ENCODE data around the gene CFAP251. TPM values are rescaled to one million over a fixed set of nuclear protein-coding genes. Genes with fewer than 3 reads are reported as not detected.

CFAP251 gene
- total RNA-seq, 1 donor from 2014 or later: 0.91 TPM

DNA sequence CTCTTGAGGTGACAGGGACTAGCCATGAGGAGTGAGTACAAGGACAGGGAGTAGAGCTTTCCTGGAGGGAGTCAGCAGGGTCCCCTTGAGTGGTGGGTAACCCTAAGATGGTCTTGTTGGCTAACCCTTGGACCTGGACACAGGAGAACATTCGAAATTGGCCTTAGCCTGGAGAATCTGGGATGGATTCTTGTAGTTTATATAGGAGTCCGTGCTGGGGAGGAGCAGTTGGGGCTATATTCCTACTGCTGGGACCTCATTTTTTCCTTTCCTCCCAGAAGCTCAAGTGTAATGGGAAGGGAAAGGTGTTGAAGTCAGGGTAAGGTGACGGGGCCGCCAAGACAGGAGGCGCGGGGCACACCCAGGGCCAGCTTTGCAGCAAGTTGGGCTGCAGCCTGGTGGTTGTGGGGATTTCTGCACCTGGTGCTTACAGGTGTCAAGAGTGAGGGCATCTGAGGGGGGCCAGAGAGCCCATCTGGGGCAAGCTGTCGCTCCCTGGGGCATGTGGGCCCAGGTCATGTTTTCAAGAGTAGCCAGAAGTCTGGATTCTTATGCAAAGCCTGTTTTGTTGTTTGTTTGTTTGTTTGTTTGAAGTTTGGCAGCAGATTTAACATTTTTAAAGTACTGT lies 108.4 kb downstream of the CFAP251 start:
- no peaks in the 10 kb centered on the region for H3K9me3 ChIP-seq (replicated peaks)

DNA sequence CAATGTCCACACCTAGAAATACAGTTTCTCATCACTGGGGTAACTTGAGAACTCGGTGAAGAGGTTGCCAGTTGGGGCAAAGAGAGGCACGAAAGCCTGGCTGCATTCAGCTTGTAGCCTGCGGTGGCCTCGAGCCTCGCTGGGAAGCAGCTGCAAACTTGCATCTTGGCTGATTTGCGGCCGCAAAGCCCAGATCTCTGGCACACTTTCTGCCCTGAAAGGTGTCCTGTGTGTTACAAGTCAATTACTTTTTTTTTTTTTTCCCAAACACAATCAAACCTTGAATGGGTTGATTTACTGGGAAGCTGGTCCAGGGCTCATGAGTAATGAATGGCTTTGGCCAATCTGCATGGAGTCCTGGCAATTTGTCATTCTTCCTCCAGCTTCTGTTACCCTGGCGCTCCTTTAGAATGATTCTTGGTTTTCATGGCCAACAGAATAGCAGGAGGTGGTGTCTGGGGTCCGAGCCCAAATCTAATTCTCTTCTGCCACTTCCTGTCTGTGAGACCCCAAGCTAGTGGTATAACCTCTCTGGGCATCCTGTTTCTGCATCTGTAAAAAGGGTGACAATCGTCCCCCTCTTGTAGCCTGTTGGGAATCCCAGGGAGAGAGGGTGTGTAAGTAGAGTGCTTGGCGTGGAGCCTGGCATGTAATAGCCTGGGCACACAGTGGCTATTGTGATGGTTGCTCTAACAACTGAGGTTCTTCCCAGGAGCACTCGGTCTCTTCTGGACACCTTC lies 109.9 kb downstream of the CFAP251 start:
- no peak for DNase-seq
- Histone ChIP-seq H3K27me3 (ENCODE audit: low read depth) (no peaks in the 10 kb centered on the region), H3K9me3 (replicated peaks) (no peaks in the 10 kb centered on the region), H3K27ac (replicated peaks) (peak overlapping the region; percentile 82), H3K36me3 (no peaks in the 10 kb centered on the region), H3K4me1 (peaks cover 65% of the 10 kb centered on the region), H3K4me3 (no peak overlapping the region)
- TF ChIP-seq, protein P1, sequence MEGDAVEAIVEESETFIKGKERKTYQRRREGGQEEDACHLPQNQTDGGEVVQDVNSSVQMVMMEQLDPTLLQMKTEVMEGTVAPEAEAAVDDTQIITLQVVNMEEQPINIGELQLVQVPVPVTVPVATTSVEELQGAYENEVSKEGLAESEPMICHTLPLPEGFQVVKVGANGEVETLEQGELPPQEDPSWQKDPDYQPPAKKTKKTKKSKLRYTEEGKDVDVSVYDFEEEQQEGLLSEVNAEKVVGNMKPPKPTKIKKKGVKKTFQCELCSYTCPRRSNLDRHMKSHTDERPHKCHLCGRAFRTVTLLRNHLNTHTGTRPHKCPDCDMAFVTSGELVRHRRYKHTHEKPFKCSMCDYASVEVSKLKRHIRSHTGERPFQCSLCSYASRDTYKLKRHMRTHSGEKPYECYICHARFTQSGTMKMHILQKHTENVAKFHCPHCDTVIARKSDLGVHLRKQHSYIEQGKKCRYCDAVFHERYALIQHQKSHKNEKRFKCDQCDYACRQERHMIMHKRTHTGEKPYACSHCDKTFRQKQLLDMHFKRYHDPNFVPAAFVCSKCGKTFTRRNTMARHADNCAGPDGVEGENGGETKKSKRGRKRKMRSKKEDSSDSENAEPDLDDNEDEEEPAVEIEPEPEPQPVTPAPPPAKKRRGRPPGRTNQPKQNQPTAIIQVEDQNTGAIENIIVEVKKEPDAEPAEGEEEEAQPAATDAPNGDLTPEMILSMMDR (IDR thresholded peaks at IDR 0.05; ENCODE audit: borderline replicate concordance): no peak
- intact Hi-C loops (cut with micrococcal nuclease): no loop called here

More for the DNA sequence above, 108.4 kb downstream of the CFAP251 start:
- Histone ChIP-seq H3K4me1 (peaks cover 66% of the 10 kb centered on the region), H3K36me3 (no peaks in the 10 kb centered on the region), H3K27me3 (ENCODE audit: low read depth) (no peaks in the 10 kb centered on the region), H3K4me3 (no peak overlapping the region), H3K27ac (replicated peaks) (no peak overlapping the region)
- TF ChIP-seq, protein P1 (IDR thresholded peaks at IDR 0.05; ENCODE audit: borderline replicate concordance): no peak
- intact Hi-C loops (cut with micrococcal nuclease): no loop called here
- DNase-seq: no peak

DNA sequence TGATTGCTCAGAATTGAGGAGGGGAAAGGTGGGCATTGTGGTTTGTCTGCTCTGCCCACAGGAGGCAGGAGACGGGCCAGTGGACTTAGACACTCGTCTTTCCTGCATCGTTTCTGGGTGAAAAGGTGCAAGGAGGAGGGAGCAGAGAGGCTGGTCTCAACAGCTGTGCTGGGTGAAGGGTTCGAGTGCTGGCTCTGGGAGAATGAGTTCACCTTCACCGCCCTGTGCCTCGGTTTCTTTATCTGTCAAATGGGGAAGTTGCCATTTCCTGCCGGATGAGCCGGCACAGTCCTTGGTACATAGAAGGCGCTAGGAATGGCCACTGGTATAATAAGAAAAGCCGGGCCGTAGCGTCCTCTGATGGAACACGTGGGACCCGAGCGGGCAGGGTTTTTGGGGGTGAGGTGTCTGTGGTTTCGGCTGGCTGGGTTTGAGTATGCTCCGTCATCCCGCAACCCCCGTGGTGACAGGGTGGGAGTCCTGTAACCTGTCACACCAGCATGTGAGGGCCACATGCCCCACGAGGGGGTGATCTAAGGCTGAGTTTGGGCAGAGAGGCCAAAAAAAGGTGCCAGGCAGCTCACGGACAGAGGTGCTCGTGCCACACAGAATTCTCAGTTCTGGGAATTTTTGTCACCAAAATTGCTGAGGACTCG lies 110.6 kb downstream of the CFAP251 start:
- no peaks in the 10 kb centered on the region for H3K27me3 ChIP-seq (ENCODE audit: low read depth)
- no peak overlapping the region for H3K4me3 ChIP-seq
- no peaks in the 10 kb centered on the region for H3K36me3 ChIP-seq
- TF ChIP-seq, protein P1 (IDR thresholded peaks at IDR 0.05; ENCODE audit: borderline replicate concordance): no peak
- H3K9me3 ChIP-seq (replicated peaks): no peaks in the 10 kb centered on the region
- peak overlapping the region; percentile 82 for H3K27ac ChIP-seq (replicated peaks)
- intact Hi-C loops (cut with micrococcal nuclease): no loop called here
- no peak for DNase-seq
- H3K4me1 ChIP-seq: peaks cover 58% of the 10 kb centered on the region

DNA sequence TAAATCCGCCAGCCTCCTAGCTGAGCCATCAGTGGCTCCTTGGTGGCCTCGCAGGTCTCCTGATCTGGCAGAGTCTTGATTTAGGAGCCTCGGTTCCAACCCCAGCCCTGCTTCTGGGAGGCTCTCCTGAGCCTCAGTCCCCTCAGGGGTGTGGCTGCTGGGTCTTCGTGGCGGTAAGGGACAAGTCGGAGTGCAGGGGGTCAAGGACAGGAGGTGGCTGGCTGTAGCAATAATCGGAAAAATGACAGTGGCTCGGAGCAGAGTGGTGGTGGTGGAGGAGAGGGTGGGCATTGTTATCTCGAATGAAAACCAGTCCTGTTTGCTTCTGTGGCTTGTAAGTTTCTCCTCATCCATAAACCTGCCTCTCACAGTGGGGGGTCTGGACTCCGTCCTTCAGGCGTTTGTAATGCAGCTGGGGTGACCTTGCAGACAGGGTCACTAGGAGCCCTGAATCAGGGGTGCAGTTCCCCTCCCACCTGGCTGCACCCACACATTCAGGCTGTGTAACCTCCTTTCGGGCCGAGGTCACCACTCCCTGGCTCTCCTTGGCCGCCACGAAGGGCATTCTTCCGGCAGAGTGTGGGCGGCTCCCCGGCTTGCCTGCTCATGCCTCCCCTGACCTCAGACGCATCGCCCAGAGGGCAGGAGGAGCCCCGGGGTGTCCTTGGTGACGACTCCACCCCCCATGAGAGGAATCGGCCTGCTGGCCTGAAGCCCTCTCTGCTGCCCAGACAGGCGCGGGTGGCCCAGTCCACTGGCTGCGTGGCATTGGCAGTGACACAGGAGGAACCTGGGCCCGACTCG lies 111.4 kb downstream of the CFAP251 start:
- intact Hi-C loops (cut with micrococcal nuclease): no loop called here
- peaks cover 50% of the 10 kb centered on the region for H3K4me1 ChIP-seq
- H3K9me3 ChIP-seq (replicated peaks): no peaks in the 10 kb centered on the region
- DNase-seq: peak; percentile 24
- TF ChIP-seq, protein P1 (IDR thresholded peaks at IDR 0.05; ENCODE audit: borderline replicate concordance): no peak
- no peaks in the 10 kb centered on the region for H3K27me3 ChIP-seq (ENCODE audit: low read depth)
- H3K27ac ChIP-seq (replicated peaks): peak overlapping the region; percentile 82
- peak overlapping the region; percentile 11 for H3K4me3 ChIP-seq
- H3K36me3 ChIP-seq: no peaks in the 10 kb centered on the region

DNA sequence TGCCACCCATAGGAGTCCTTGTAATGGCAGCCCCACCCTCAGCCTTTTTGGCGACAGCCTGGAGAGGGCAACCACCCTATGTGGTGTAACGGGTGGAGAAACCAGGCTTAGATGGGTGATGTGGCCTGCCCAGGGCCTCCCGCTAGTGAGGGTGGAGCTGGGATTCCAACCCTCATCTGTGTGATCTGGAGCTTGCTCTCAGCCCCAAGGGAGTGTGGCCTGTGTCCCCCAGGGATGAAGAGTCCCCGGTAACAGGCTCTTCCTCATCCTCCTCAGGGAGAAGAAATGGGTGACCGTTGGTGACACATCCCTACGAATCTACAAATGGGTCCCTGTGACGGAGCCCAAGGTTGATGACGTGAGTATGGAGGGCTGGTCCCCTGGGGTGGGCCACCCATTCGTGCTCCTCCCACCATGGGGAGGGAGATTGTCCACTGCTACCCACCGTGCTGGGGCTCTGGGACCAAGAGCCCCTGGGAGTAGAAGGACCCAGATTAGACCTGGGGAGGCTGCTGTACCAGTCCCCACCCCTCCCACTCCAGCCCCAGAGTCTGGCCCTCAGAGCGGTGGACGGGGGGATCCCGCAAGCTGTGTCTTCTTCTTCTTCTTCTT lies 112.1 kb downstream of the CFAP251 start:
- Histone ChIP-seq H3K36me3 (peaks cover 4% of the 10 kb centered on the region), H3K4me1 (peaks cover 45% of the 10 kb centered on the region), H3K27me3 (ENCODE audit: low read depth) (no peaks in the 10 kb centered on the region), H3K9me3 (replicated peaks) (no peaks in the 10 kb centered on the region), H3K27ac (replicated peaks) (peak overlapping the region; percentile 82), H3K4me3 (peak overlapping the region; percentile 11)
- DNase-seq: no peak
- intact Hi-C loops (cut with micrococcal nuclease): no loop called here
- TF ChIP-seq, protein P1 (IDR thresholded peaks at IDR 0.05; ENCODE audit: borderline replicate concordance): no peak

All from left ventricle myocardium inferior (tissue), 1 donor.